ENCODE data around the gene ARID1B. TPM values are rescaled to one million over a fixed set of nuclear protein-coding genes. Genes with fewer than 3 reads are reported as not detected.
A peak's percentile ranks its signal among the peaks of the same experiment; 100 is the strongest.

The ARID1B gene
- total and polyA plus RNA-seq, 9 of the 15 experiments (the other 6 are each of a cell fraction or from before 2014, with no cell fraction given) = 12.5 to 50.5 (median 25.8) TPM

DNA sequence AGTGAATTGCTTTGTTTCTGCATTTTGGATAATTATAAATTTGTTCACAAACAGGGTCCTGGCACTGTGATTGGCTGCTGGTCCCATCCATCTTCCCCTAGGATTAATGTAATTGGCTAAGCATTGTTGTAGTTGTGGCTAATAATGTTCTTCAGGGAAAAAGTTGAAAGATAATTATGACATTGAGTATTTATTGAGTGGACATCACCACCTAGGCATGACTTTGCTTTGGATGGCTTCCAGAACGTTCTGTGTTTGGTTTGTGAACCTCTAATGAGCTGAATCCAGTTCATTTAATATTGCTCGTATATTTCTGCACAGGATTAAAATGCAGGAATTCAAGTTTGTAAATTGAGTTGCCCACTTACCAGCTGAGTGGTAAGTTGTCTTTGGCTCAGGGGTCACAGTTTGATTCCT lies 55.1 kb downstream of the ARID1B start:
- Histone ChIP-seq H3K4me1 (replicated peaks in 1 of 2; ENCODE audit: control insufficient read depth in 2 of 2, insufficient read depth in 2 of 2, low read length in 2 of 2) (no peaks in the 10 kb centered on the region; a peak in 1 of 5 replicates), H3K79me2 (ENCODE audit: control insufficient read depth, insufficient read depth, low read length) (peaks cover 49% of the 10 kb centered on the region), H3K27me3 (ENCODE audit: control insufficient read depth in 2 of 2, insufficient read depth in 2 of 2, low read length in 2 of 2) (no peaks in the 10 kb centered on the region), H3K9me3 (replicated peaks; ENCODE audit: control insufficient read depth, insufficient read depth, low read depth, low read length) (no peaks in the 10 kb centered on the region), H3K4me3 (no peak overlapping the region), H3K4me2 (ENCODE audit: insufficient read depth, low read length) (no peak overlapping the region), H3K27ac (ENCODE audit: extremely low read depth, low read depth, low read length) (no peak overlapping the region), H3K36me3 (ENCODE audit: control insufficient read depth, insufficient read depth, low read length) (peaks cover 25% of the 10 kb centered on the region; the same call in 1 of the 3 replicates), H3K9ac (ENCODE audit: insufficient read depth in 1 of 2, low read depth in 2 of 2, low read length in 2 of 2) (no peak overlapping the region), H2AFZ (ENCODE audit: low read depth, low read length) (no peak overlapping the region), H3K9me1 (ENCODE audit: control insufficient read depth, insufficient read depth, low read length) (no peaks in the 10 kb centered on the region), H4K20me1 (replicated peaks; ENCODE audit: control insufficient read depth, insufficient read depth, low read length) (peaks cover 3% of the 10 kb centered on the region; the same call in 1 of the 2 replicates)
- BruUV-seq (replicated peaks) = no TSS peak
- in situ Hi-C loops (cut with MboI) (no loop called here), intact Hi-C loops (cut with micrococcal nuclease) (no loop called here)
- DNase-seq (ENCODE audit: extremely low read depth in 1 of 4, low spot score in 3 of 4) = peak in 3 of 4 experiments; percentile 62 to 69 (median 67)
- POLR2A ChIA-PET = interaction anchor here (0.6 to 3.6 kb wide), 3 partner anchors 8 to 189 kb away, joined by 3 to 12 read pairs (median 4); no protein-coding TSS in a partner anchor
- CTCF ChIA-PET (ENCODE audit: low intra/inter-chr PET ratio) = no interaction called here
- WGBS (ENCODE audit: insufficient coverage, low coverage, missing lambda C conversion rate) = 51% methylated on average over 2 of the region's 2 CpGs
- peak; percentile 36; the same call in 1 of the 3 replicates for ATAC-seq
- FAIRE-seq = peak; percentile 32
- TF ChIP-seq BMI1 (IDR thresholded peaks at IDR 0.05; ENCODE audit: low read length) (no peak), CHD2 (IDR thresholded peaks at IDR 0.05; ENCODE audit: low read depth, low read length) (peak; percentile 36; the same call in 1 of the 2 replicates), SRSF9 (IDR thresholded peaks at IDR 0.05; ENCODE audit: borderline replicate concordance, low read depth, low read length) (no peak), NFYB (IDR thresholded peaks at IDR 0.05; ENCODE audit: extremely low read depth, insufficient read length) (peak; percentile 72), MBD2 (IDR thresholded peaks at IDR 0.05; ENCODE audit: borderline replicate concordance, low read depth) (0 out of 2 replicates have a peak, but pooled peaks have one; percentile 29), TSC22D4 (tag; IDR thresholded peaks at IDR 0.05) (no peak), ASH1L (IDR thresholded peaks at IDR 0.05; ENCODE audit: borderline replicate concordance, low read depth, partially characterized antibody) (peak; percentile 65), RBM25 (IDR thresholded peaks at IDR 0.05; ENCODE audit: low read depth, low read length, severe bottlenecking) (peak; percentile 93), FOS (IDR thresholded peaks at IDR 0.05; ENCODE audit: extremely low read depth, insufficient read length) (peak; percentile 83)
- TF ChIP-seq, protein P1, sequence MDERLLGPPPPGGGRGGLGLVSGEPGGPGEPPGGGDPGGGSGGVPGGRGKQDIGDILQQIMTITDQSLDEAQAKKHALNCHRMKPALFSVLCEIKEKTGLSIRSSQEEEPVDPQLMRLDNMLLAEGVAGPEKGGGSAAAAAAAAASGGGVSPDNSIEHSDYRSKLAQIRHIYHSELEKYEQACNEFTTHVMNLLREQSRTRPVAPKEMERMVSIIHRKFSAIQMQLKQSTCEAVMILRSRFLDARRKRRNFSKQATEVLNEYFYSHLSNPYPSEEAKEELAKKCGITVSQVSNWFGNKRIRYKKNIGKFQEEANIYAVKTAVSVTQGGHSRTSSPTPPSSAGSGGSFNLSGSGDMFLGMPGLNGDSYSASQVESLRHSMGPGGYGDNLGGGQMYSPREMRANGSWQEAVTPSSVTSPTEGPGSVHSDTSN (CRISPR knock-in tag; IDR thresholded peaks at IDR 0.05; ENCODE audit: low read depth) = peak; percentile 53
- TF ChIP-seq, protein P1 (tag; conservative IDR thresholded peaks at IDR 0.05; ENCODE audit: low read depth) = peak; percentile 89
- TF ChIP-seq, protein P2, sequence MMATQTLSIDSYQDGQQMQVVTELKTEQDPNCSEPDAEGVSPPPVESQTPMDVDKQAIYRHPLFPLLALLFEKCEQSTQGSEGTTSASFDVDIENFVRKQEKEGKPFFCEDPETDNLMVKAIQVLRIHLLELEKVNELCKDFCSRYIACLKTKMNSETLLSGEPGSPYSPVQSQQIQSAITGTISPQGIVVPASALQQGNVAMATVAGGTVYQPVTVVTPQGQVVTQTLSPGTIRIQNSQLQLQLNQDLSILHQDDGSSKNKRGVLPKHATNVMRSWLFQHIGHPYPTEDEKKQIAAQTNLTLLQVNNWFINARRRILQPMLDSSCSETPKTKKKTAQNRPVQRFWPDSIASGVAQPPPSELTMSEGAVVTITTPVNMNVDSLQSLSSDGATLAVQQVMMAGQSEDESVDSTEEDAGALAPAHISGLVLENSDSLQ (IDR thresholded peaks at IDR 0.05) = peak; percentile 97
